Measurements from ENCODE around the gene SLC6A3. TPM values are rescaled to one million over a fixed set of nuclear protein-coding genes. Genes with fewer than 3 reads are reported as not detected.

Gene SLC6A3
- total RNA-seq, 1 experiment from 2014 or later: not detected

GRCh38 chr5:1418238-1418920 lies 26.9 kb downstream of the SLC6A3 start:
- BruUV-seq (replicated peaks): no TSS peak

GRCh38 chr5:1417586-1418225 lies 27.5 kb downstream of the SLC6A3 start:
- ChIA-PET CTCF (no interaction called here), POLR2A (ENCODE audit: low non-redundant PET) (no interaction called here)
- Histone ChIP-seq H3K4me3 (ENCODE audit: low read depth, low read length, poor library complexity, severe bottlenecking) (no peak overlapping the region), H3K27ac (ENCODE audit: low read depth, low read length, poor library complexity, severe bottlenecking) (no peak overlapping the region), H3K9me3 (ENCODE audit: low read depth, low read length, poor library complexity, severe bottlenecking) (no peaks in the 10 kb centered on the region), H3K27me3 (replicated peaks; ENCODE audit: insufficient read depth, low read depth, low read length, poor library complexity) (no peaks in the 10 kb centered on the region), H3K4me1 (ENCODE audit: insufficient read depth, low read length, poor library complexity, severe bottlenecking) (no peaks in the 10 kb centered on the region), H3K36me3 (ENCODE audit: insufficient read depth, low read length, poor library complexity, severe bottlenecking) (no peaks in the 10 kb centered on the region)
- TF ChIP-seq EZH2 (IDR thresholded peaks at IDR 0.05; ENCODE audit: borderline replicate concordance, low read depth, low read length, poor library complexity, severe bottlenecking): no peak
- TF ChIP-seq, protein P1, sequence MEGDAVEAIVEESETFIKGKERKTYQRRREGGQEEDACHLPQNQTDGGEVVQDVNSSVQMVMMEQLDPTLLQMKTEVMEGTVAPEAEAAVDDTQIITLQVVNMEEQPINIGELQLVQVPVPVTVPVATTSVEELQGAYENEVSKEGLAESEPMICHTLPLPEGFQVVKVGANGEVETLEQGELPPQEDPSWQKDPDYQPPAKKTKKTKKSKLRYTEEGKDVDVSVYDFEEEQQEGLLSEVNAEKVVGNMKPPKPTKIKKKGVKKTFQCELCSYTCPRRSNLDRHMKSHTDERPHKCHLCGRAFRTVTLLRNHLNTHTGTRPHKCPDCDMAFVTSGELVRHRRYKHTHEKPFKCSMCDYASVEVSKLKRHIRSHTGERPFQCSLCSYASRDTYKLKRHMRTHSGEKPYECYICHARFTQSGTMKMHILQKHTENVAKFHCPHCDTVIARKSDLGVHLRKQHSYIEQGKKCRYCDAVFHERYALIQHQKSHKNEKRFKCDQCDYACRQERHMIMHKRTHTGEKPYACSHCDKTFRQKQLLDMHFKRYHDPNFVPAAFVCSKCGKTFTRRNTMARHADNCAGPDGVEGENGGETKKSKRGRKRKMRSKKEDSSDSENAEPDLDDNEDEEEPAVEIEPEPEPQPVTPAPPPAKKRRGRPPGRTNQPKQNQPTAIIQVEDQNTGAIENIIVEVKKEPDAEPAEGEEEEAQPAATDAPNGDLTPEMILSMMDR (conservative IDR thresholded peaks at IDR 0.05; ENCODE audit: low read depth, low read length): no peak
- intact Hi-C loops (cut with micrococcal nuclease; ENCODE audit: unreplicated experiment): no loop called here
- no TSS peak for BruUV-seq (replicated peaks)
- DNase-seq (ENCODE audit: low spot score): no peak

More at GRCh38 chr5:1418238-1418920, 26.9 kb downstream of the SLC6A3 start:
- H3K9me3 ChIP-seq (ENCODE audit: low read depth, low read length, poor library complexity, severe bottlenecking): no peaks in the 10 kb centered on the region
- intact Hi-C loops (cut with micrococcal nuclease; ENCODE audit: unreplicated experiment): no loop called here
- H3K4me1 ChIP-seq (ENCODE audit: insufficient read depth, low read length, poor library complexity, severe bottlenecking): no peaks in the 10 kb centered on the region
- ChIA-PET CTCF (no interaction called here), POLR2A (ENCODE audit: low non-redundant PET) (no interaction called here)
- H3K27me3 ChIP-seq (replicated peaks; ENCODE audit: insufficient read depth, low read depth, low read length, poor library complexity): no peaks in the 10 kb centered on the region
- DNase-seq (ENCODE audit: low spot score): no peak
- TF ChIP-seq EZH2 (IDR thresholded peaks at IDR 0.05; ENCODE audit: borderline replicate concordance, low read depth, low read length, poor library complexity, severe bottlenecking): no peak
- TF ChIP-seq, protein P1 (conservative IDR thresholded peaks at IDR 0.05; ENCODE audit: low read depth, low read length): no peak
- no peak overlapping the region for H3K4me3 ChIP-seq (ENCODE audit: low read depth, low read length, poor library complexity, severe bottlenecking)
- no peak overlapping the region for H3K27ac ChIP-seq (ENCODE audit: low read depth, low read length, poor library complexity, severe bottlenecking)
- H3K36me3 ChIP-seq (ENCODE audit: insufficient read depth, low read length, poor library complexity, severe bottlenecking): no peaks in the 10 kb centered on the region

GRCh38 chr5:1416856-1417469 lies 28.3 kb downstream of the SLC6A3 start:
- H3K4me3 ChIP-seq (ENCODE audit: low read depth, low read length, poor library complexity, severe bottlenecking): no peak overlapping the region
- H3K27ac ChIP-seq (ENCODE audit: low read depth, low read length, poor library complexity, severe bottlenecking): no peak overlapping the region
- H3K36me3 ChIP-seq (ENCODE audit: insufficient read depth, low read length, poor library complexity, severe bottlenecking): no peaks in the 10 kb centered on the region
- no peaks in the 10 kb centered on the region for H3K4me1 ChIP-seq (ENCODE audit: insufficient read depth, low read length, poor library complexity, severe bottlenecking)
- no peaks in the 10 kb centered on the region for H3K9me3 ChIP-seq (ENCODE audit: low read depth, low read length, poor library complexity, severe bottlenecking)
- ChIA-PET POLR2A (ENCODE audit: low non-redundant PET) (no interaction called here), CTCF (no interaction called here)
- no peak for DNase-seq (ENCODE audit: low spot score)
- intact Hi-C loops (cut with micrococcal nuclease; ENCODE audit: unreplicated experiment): no loop called here
- no TSS peak for BruUV-seq (replicated peaks)
- TF ChIP-seq, protein P1 (conservative IDR thresholded peaks at IDR 0.05; ENCODE audit: low read depth, low read length): no peak
- TF ChIP-seq EZH2 (IDR thresholded peaks at IDR 0.05; ENCODE audit: borderline replicate concordance, low read depth, low read length, poor library complexity, severe bottlenecking): no peak
- no peaks in the 10 kb centered on the region for H3K27me3 ChIP-seq (replicated peaks; ENCODE audit: insufficient read depth, low read depth, low read length, poor library complexity)
